ENCODE results near the gene ABRACL. TPM values are rescaled to one million over a fixed set of nuclear protein-coding genes. Genes with fewer than 3 reads are reported as not detected.
"Not testable (repeated sequence)": the region's sequence is repeated elsewhere in the genome, so short reads cannot be mapped to it uniquely, and the experiment has no call there.

The ABRACL gene
- total RNA-seq, 1 experiment from 2014 or later: 22.2 TPM

DNA sequence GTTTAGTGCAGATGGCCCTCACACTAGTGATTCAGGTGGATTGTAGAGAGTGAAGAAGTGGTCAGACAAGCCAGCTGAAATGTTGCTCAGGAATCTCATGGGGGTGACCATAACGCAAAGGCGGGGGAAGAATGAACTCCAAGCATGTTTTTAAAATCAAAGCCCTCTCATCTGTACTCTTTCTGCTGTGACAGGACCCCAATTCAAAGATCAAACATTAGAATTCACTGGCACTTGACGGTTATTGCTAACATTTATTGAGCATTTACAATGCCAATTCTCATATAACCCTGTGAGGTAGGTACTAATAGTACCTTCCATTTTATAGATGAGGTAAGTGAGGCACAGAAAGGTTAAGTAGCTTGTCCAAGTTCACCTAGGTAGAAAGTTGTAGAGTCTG lies 15.7 kb downstream of the ABRACL start:
- Histone ChIP-seq H3K27ac (ENCODE audit: low read length) (no peak overlapping the region), H3K4me3 (ENCODE audit: low read depth in 2 of 2, low read length in 2 of 2) (no peak overlapping the region), H3K36me3 (ENCODE audit: control insufficient read depth, insufficient read depth, low read length) (no peaks in the 10 kb centered on the region), H3K27me3 (ENCODE audit: control insufficient read depth, insufficient read depth, low read length) (no peaks in the 10 kb centered on the region), H3K9me3 (ENCODE audit: control insufficient read depth, insufficient read depth, low read depth, low read length) (no peaks in the 10 kb centered on the region), H3K4me1 (ENCODE audit: control insufficient read depth, insufficient read depth, low read length) (no peaks in the 10 kb centered on the region)
- BruUV-seq (replicated peaks): no TSS peak
- intact Hi-C loops (cut with micrococcal nuclease; ENCODE audit: unreplicated experiment) (no loop called here), in situ Hi-C loops (cut with HindIII; ENCODE audit: low pct_unique_long_range_greater_than_20kb, low sequenced_read_pairs) (no loop called here)
- TF ChIP-seq, protein P1, sequence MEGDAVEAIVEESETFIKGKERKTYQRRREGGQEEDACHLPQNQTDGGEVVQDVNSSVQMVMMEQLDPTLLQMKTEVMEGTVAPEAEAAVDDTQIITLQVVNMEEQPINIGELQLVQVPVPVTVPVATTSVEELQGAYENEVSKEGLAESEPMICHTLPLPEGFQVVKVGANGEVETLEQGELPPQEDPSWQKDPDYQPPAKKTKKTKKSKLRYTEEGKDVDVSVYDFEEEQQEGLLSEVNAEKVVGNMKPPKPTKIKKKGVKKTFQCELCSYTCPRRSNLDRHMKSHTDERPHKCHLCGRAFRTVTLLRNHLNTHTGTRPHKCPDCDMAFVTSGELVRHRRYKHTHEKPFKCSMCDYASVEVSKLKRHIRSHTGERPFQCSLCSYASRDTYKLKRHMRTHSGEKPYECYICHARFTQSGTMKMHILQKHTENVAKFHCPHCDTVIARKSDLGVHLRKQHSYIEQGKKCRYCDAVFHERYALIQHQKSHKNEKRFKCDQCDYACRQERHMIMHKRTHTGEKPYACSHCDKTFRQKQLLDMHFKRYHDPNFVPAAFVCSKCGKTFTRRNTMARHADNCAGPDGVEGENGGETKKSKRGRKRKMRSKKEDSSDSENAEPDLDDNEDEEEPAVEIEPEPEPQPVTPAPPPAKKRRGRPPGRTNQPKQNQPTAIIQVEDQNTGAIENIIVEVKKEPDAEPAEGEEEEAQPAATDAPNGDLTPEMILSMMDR (IDR thresholded peaks at IDR 0.05): no peak
- no peak for DNase-seq (ENCODE audit: low read depth, low spot score)
- POLR2A ChIA-PET: no interaction called here
- CTCF ChIA-PET: no interaction called here
- no peak for ATAC-seq

- TF ChIP-seq SIN3A (IDR thresholded peaks at IDR 0.05; ENCODE audit: borderline replicate concordance, insufficient read depth, low read depth, low read length) (no peak), POLR2AphosphoS5 (IDR thresholded peaks at IDR 0.05; ENCODE audit: low read depth, low read length) (no peak), REST (IDR thresholded peaks at IDR 0.05; ENCODE audit: insufficient read depth in 1 of 2, low read depth in 2 of 2, low read length in 1 of 2) (no peak), TCF7L2 (IDR thresholded peaks at IDR 0.05; ENCODE audit: low read depth, low read length) (no peak)
- TF ChIP-seq, protein P1 (IDR thresholded peaks at IDR 0.05): no peak
- BruUV-seq (replicated peaks): no TSS peak
- in situ Hi-C loops (cut with HindIII; ENCODE audit: low pct_unique_long_range_greater_than_20kb, low sequenced_read_pairs): no loop called here
- intact Hi-C loops (cut with micrococcal nuclease; ENCODE audit: unreplicated experiment): no loop called here
- no peak for ATAC-seq
- CTCF ChIA-PET: no interaction called here
- POLR2A ChIA-PET: no interaction called here
- DNase-seq (ENCODE audit: low read depth, low spot score): no peak
- no peaks in the 10 kb centered on the region for H3K36me3 ChIP-seq (ENCODE audit: control insufficient read depth, insufficient read depth, low read length)
- H3K4me1 ChIP-seq (ENCODE audit: control insufficient read depth, insufficient read depth, low read length): no peaks in the 10 kb centered on the region
- H3K4me3 ChIP-seq (ENCODE audit: low read depth in 2 of 2, low read length in 2 of 2): no peak overlapping the region
- H3K27me3 ChIP-seq (ENCODE audit: control insufficient read depth, insufficient read depth, low read length): peaks cover 15% of the 10 kb centered on the region
- H3K27ac ChIP-seq (ENCODE audit: low read length): no peak overlapping the region
- no peaks in the 10 kb centered on the region for H3K9me3 ChIP-seq (ENCODE audit: control insufficient read depth, insufficient read depth, low read depth, low read length)
Measured at GRCh38 chr6:139047677-139048076, 19.1 kb downstream of the ABRACL start.

- BruUV-seq (replicated peaks); H3K4me1 ChIP-seq (ENCODE audit: control insufficient read depth, insufficient read depth, low read length); H3K9me3 ChIP-seq (ENCODE audit: control insufficient read depth, insufficient read depth, low read depth, low read length); H3K27ac ChIP-seq (ENCODE audit: low read length); H3K36me3 ChIP-seq (ENCODE audit: control insufficient read depth, insufficient read depth, low read length); ATAC-seq; in situ Hi-C loops (cut with HindIII; ENCODE audit: low pct_unique_long_range_greater_than_20kb, low sequenced_read_pairs); POLR2A ChIA-PET; H3K4me3 ChIP-seq (ENCODE audit: low read depth in 2 of 2, low read length in 2 of 2); CTCF ChIA-PET; intact Hi-C loops (cut with micrococcal nuclease; ENCODE audit: unreplicated experiment); DNase-seq (ENCODE audit: low read depth, low spot score): not testable (repeated sequence)
- peaks cover 18% of the 10 kb centered on the region for H3K27me3 ChIP-seq (ENCODE audit: control insufficient read depth, insufficient read depth, low read length)
Measured at GRCh38 chr6:139048912-139049311, 20.4 kb downstream of the ABRACL start.

DNA sequence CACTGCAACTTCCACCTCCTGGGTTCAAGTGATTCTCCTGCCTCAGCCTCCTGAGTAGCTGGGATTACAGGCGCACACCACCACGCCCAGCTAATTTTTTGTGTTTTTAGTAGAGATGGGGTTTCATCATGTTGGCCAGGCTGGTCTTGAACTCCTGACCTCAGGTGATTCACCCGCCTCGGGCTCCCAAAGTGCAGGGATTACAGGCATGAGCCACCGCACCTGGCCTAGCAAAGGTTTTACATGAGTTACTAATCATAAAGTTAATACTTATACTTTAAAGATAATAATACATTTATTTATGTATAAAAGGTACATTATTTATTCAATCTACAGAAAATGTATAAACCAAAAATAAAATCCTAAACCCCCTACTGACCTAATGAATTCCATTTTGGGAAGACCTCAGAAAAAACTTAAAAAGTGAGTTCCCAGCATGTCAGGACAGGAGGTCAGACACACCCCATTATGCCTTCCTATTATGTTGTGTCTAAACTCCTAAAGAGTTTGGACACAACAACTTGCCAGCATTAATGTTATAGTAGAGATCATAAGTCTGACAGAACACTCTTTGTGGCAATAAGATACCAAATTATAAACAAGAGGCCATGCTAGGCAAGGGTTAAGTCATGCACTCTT lies 21.7 kb downstream of the ABRACL start:
- POLR2A ChIA-PET; H3K36me3 ChIP-seq (ENCODE audit: control insufficient read depth, insufficient read depth, low read length); intact Hi-C loops (cut with micrococcal nuclease; ENCODE audit: unreplicated experiment); BruUV-seq (replicated peaks); H3K4me1 ChIP-seq (ENCODE audit: control insufficient read depth, insufficient read depth, low read length); in situ Hi-C loops (cut with HindIII; ENCODE audit: low pct_unique_long_range_greater_than_20kb, low sequenced_read_pairs); ATAC-seq; H3K27ac ChIP-seq (ENCODE audit: low read length); H3K9me3 ChIP-seq (ENCODE audit: control insufficient read depth, insufficient read depth, low read depth, low read length); H3K4me3 ChIP-seq (ENCODE audit: low read depth in 2 of 2, low read length in 2 of 2); DNase-seq (ENCODE audit: low read depth, low spot score); CTCF ChIA-PET: not testable (repeated sequence)
- peaks cover 20% of the 10 kb centered on the region for H3K27me3 ChIP-seq (ENCODE audit: control insufficient read depth, insufficient read depth, low read length)

Data from Panc1 (cell line).